ENCODE data around the gene TIAM1. TPM values are rescaled to one million over a fixed set of nuclear protein-coding genes. Genes with fewer than 3 reads are reported as not detected.

TIAM1 gene
- total RNA-seq, 2 experiments from 2014 or later = 50.1 to 51.0 TPM

GRCh38 chr21:31337996-31338907 lies 5.8 kb downstream of the TIAM1 start:
- peaks cover 68% of the 10 kb centered on the region for H3K4me1 Mint-ChIP-seq (ENCODE audit: low read depth)
- H3K4me3 Mint-ChIP-seq = no peak overlapping the region
- H3K9me3 Mint-ChIP-seq = no peaks in the 10 kb centered on the region
- peaks cover 42% of the 10 kb centered on the region for H3K36me3 Mint-ChIP-seq (ENCODE audit: low read depth)
- DNase-seq = no peak
- CTCF ChIA-PET = no interaction called here
- intact Hi-C loops (cut with micrococcal nuclease) = no loop called here
- no peaks in the 10 kb centered on the region for H3K27me3 Mint-ChIP-seq (ENCODE audit: low read depth)
- H3K27ac Mint-ChIP-seq = no peak overlapping the region

- no peak overlapping the region for H3K27ac Mint-ChIP-seq
- no peaks in the 10 kb centered on the region for H3K27me3 Mint-ChIP-seq (ENCODE audit: low read depth)
- CTCF ChIA-PET = no interaction called here
- no peaks in the 10 kb centered on the region for H3K9me3 Mint-ChIP-seq
- peaks cover 44% of the 10 kb centered on the region for H3K36me3 Mint-ChIP-seq (ENCODE audit: low read depth)
- no peak overlapping the region for H3K4me3 Mint-ChIP-seq
- peaks cover 69% of the 10 kb centered on the region for H3K4me1 Mint-ChIP-seq (ENCODE audit: low read depth)
- no peak for DNase-seq
- intact Hi-C loops (cut with micrococcal nuclease) = no loop called here
Observed at GRCh38 chr21:31337086-31337485, 7.0 kb downstream of the TIAM1 start.

- H3K9me3 Mint-ChIP-seq = no peaks in the 10 kb centered on the region
- CTCF ChIA-PET = interaction anchor here (1.1 kb wide), 1 partner anchor 10 kb away, joined by 3 read pairs; no protein-coding TSS in a partner anchor
- peak overlapping the region; percentile 47 for H3K27ac Mint-ChIP-seq
- intact Hi-C loops (cut with micrococcal nuclease) = loop anchor here (1.0 kb wide), 1 partner anchor 10 kb away; no protein-coding TSS in a partner anchor
- no peaks in the 10 kb centered on the region for H3K27me3 Mint-ChIP-seq (ENCODE audit: low read depth)
- no peak overlapping the region for H3K4me3 Mint-ChIP-seq
- H3K4me1 Mint-ChIP-seq (ENCODE audit: low read depth) = peaks cover 70% of the 10 kb centered on the region
- H3K36me3 Mint-ChIP-seq (ENCODE audit: low read depth) = peaks cover 47% of the 10 kb centered on the region
- DNase-seq = no peak
Observed at GRCh38 chr21:31336739-31337040, 7.4 kb downstream of the TIAM1 start.

- peak overlapping the region; percentile 47 for H3K27ac Mint-ChIP-seq
- H3K4me1 Mint-ChIP-seq (ENCODE audit: low read depth) = peaks cover 65% of the 10 kb centered on the region
- peaks cover 52% of the 10 kb centered on the region for H3K36me3 Mint-ChIP-seq (ENCODE audit: low read depth)
- H3K4me3 Mint-ChIP-seq = no peak overlapping the region
- H3K27me3 Mint-ChIP-seq (ENCODE audit: low read depth) = no peaks in the 10 kb centered on the region
- CTCF ChIA-PET = interaction anchor here (0.7 to 1.1 kb wide), 3 partner anchors 9 to 181 kb away, joined by 3 read pairs; no protein-coding TSS in a partner anchor
- intact Hi-C loops (cut with micrococcal nuclease) = loop anchor here (1.0 kb wide), 1 partner anchor 10 kb away; no protein-coding TSS in a partner anchor
- peak; percentile 72 for DNase-seq
- H3K9me3 Mint-ChIP-seq = peaks cover 3% of the 10 kb centered on the region
Observed at GRCh38 chr21:31335957-31336738, 7.9 kb downstream of the TIAM1 start.

- H3K36me3 Mint-ChIP-seq (ENCODE audit: low read depth) = peaks cover 57% of the 10 kb centered on the region
Observed at GRCh38 chr21:31334648-31335121, 9.4 kb downstream of the TIAM1 start.

GRCh38 chr21:31332525-31332924 lies 11.5 kb downstream of the TIAM1 start:
- DNase-seq = no peak
- intact Hi-C loops (cut with micrococcal nuclease) = no loop called here
- Mint-ChIP-seq H3K4me3 (no peak overlapping the region), H3K4me1 (ENCODE audit: low read depth) (peaks cover 52% of the 10 kb centered on the region), H3K27me3 (ENCODE audit: low read depth) (no peaks in the 10 kb centered on the region), H3K27ac (peak overlapping the region; percentile 10), H3K36me3 (ENCODE audit: low read depth) (peaks cover 53% of the 10 kb centered on the region), H3K9me3 (peaks cover 3% of the 10 kb centered on the region)
- CTCF ChIA-PET = interaction anchor here (0.6 to 1.7 kb wide), 6 partner anchors 21 to 248 kb away, joined by 3 to 4 read pairs (median 4); no protein-coding TSS in a partner anchor

More at GRCh38 chr21:31334648-31335121, 9.4 kb downstream of the TIAM1 start:
- intact Hi-C loops (cut with micrococcal nuclease) = no loop called here
- CTCF ChIA-PET = no interaction called here
- no peak overlapping the region for H3K4me3 Mint-ChIP-seq
- H3K27me3 Mint-ChIP-seq (ENCODE audit: low read depth) = no peaks in the 10 kb centered on the region
- no peak for DNase-seq
- H3K27ac Mint-ChIP-seq = no peak overlapping the region
- H3K4me1 Mint-ChIP-seq (ENCODE audit: low read depth) = peaks cover 50% of the 10 kb centered on the region
- peaks cover 3% of the 10 kb centered on the region for H3K9me3 Mint-ChIP-seq

GRCh38 chr21:31331231-31331630 lies 12.8 kb downstream of the TIAM1 start:
- CTCF ChIA-PET = interaction anchor here (1.1 kb wide), 1 partner anchor 23 kb away, joined by 4 read pairs; no protein-coding TSS in a partner anchor
- H3K4me1 Mint-ChIP-seq (ENCODE audit: low read depth) = peaks cover 55% of the 10 kb centered on the region
- peaks cover 3% of the 10 kb centered on the region for H3K9me3 Mint-ChIP-seq
- peaks cover 44% of the 10 kb centered on the region for H3K36me3 Mint-ChIP-seq (ENCODE audit: low read depth)
- DNase-seq = no peak
- intact Hi-C loops (cut with micrococcal nuclease) = no loop called here
- H3K27me3 Mint-ChIP-seq (ENCODE audit: low read depth) = no peaks in the 10 kb centered on the region
- H3K4me3 Mint-ChIP-seq = no peak overlapping the region
- no peak overlapping the region for H3K27ac Mint-ChIP-seq

GRCh38 chr21:31330144-31330483 lies 13.9 kb downstream of the TIAM1 start:
- Mint-ChIP-seq H3K9me3 (peaks cover 3% of the 10 kb centered on the region), H3K27me3 (ENCODE audit: low read depth) (no peaks in the 10 kb centered on the region)

GRCh38 chr21:31329456-31330143 lies 14.5 kb downstream of the TIAM1 start:
- H3K36me3 Mint-ChIP-seq (ENCODE audit: low read depth) = peaks cover 34% of the 10 kb centered on the region
- no peaks in the 10 kb centered on the region for H3K27me3 Mint-ChIP-seq (ENCODE audit: low read depth)
- no peak overlapping the region for H3K4me3 Mint-ChIP-seq
- no peak overlapping the region for H3K27ac Mint-ChIP-seq
- H3K9me3 Mint-ChIP-seq = peaks cover 3% of the 10 kb centered on the region
- CTCF ChIA-PET = no interaction called here
- intact Hi-C loops (cut with micrococcal nuclease) = no loop called here
- peaks cover 60% of the 10 kb centered on the region for H3K4me1 Mint-ChIP-seq (ENCODE audit: low read depth)
- no peak for DNase-seq

More at GRCh38 chr21:31330144-31330483, 13.9 kb downstream of the TIAM1 start:
- Mint-ChIP-seq H3K36me3 (ENCODE audit: low read depth) (peaks cover 35% of the 10 kb centered on the region), H3K4me3 (no peak overlapping the region), H3K27ac (no peak overlapping the region), H3K4me1 (ENCODE audit: low read depth) (peaks cover 57% of the 10 kb centered on the region)
- intact Hi-C loops (cut with micrococcal nuclease) = no loop called here
- no peak for DNase-seq
- CTCF ChIA-PET = no interaction called here

- intact Hi-C loops (cut with micrococcal nuclease) = loop anchor here (1.0 kb wide), 10 partner anchors 10 to 233 kb away; no protein-coding TSS in a partner anchor
- CTCF ChIA-PET = interaction anchor here (0.5 to 1.5 kb wide), 8 partner anchors 9 to 291 kb away, joined by 3 to 4 read pairs (median 4); no protein-coding TSS in a partner anchor
- H3K27me3 Mint-ChIP-seq (ENCODE audit: low read depth) = no peaks in the 10 kb centered on the region
- peak; percentile 83 for DNase-seq
- H3K36me3 Mint-ChIP-seq (ENCODE audit: low read depth) = peaks cover 28% of the 10 kb centered on the region
- peaks cover 37% of the 10 kb centered on the region for H3K4me1 Mint-ChIP-seq (ENCODE audit: low read depth)
- H3K27ac Mint-ChIP-seq = peak overlapping the region; percentile 92
- H3K9me3 Mint-ChIP-seq = peaks cover 3% of the 10 kb centered on the region
- peak overlapping the region; percentile 45 for H3K4me3 Mint-ChIP-seq
Observed at GRCh38 chr21:31326522-31327242, 17.4 kb downstream of the TIAM1 start.

- CTCF ChIA-PET = interaction anchor here (0.6 kb wide), 3 partner anchors 29 to 272 kb away, joined by 3 to 9 read pairs (median 5); no protein-coding TSS in a partner anchor
- H3K27ac Mint-ChIP-seq = no peak overlapping the region
Observed at GRCh38 chr21:31318971-31319370, 25.1 kb downstream of the TIAM1 start.

More at GRCh38 chr21:31318971-31319370, 25.1 kb downstream of the TIAM1 start:
- H3K27me3 Mint-ChIP-seq (ENCODE audit: low read depth) = no peaks in the 10 kb centered on the region
- no peak overlapping the region for H3K4me3 Mint-ChIP-seq
- peaks cover 9% of the 10 kb centered on the region for H3K4me1 Mint-ChIP-seq (ENCODE audit: low read depth)
- no peaks in the 10 kb centered on the region for H3K9me3 Mint-ChIP-seq
- peaks cover 10% of the 10 kb centered on the region for H3K36me3 Mint-ChIP-seq (ENCODE audit: low read depth)
- no peak for DNase-seq
- intact Hi-C loops (cut with micrococcal nuclease) = no loop called here

Measured in activated naive CD4-positive, alpha-beta T cell treated with anti-CD3 and anti-CD28 coated beads for 36 hours (primary cell).